Panc1 (cell line): Measurements from ENCODE around the gene TBCD. TPM values are rescaled to one million over a fixed set of nuclear protein-coding genes. Genes with fewer than 3 reads are reported as not detected.

Experiments used
- ATAC-seq: fragments of 200-7000 bp; cut with Tn5 transposase; 2 replicates; pipeline ENCODE4 v1.9.1; 2020; ENCODE audit warnings: mild to moderate bottlenecking, moderate library complexity
- BruUV-seq: library from RNA; stranded (reverse); fragments of 400-500 nt; replicated peaks from 2 replicates; lab custom pipeline; 2021; lab: Mats Ljungman, UMichigan
- CTCF ChIA-PET: fragments of 300-600 bp; sonication (Branson Sonifier 250); formaldehyde crosslinking; loops from one replicate; lab custom pipeline; 2022; ENCODE audit warnings: antibody characterized with exemption; lab: Charles Lee
- POLR2A ChIA-PET: fragments of 300-600 bp; sonication (Branson Sonifier 250); formaldehyde crosslinking; loops from one replicate; lab custom pipeline; 2022; ENCODE audit warnings: antibody characterized with exemption; lab: Charles Lee
- DNase-seq: peaks from one replicate; pipeline ENCODE4 v3.0.0-alpha.2; 2010; ENCODE audit warnings: low read depth, low spot score
- H3K27ac ChIP-seq: 2 replicates; pipeline ENCODE4 v1.5.1; 2011; ENCODE audit warnings: mild to moderate bottlenecking, low read length, inconsistent platforms
- H3K27me3 ChIP-seq: fragments of 200-500 bp; sonication (Bioruptor generic); 2 replicates; pipeline ENCODE4 v1.6.0; 2014; ENCODE audit warnings: low read length, inconsistent platforms; ENCODE audit not compliant: control insufficient read depth, insufficient read depth
- H3K36me3 ChIP-seq: fragments of 200-500 bp; sonication (Bioruptor generic); 2 replicates; pipeline ENCODE4 v1.5.1; 2014; ENCODE audit warnings: inconsistent platforms, mild to moderate bottlenecking, low read length, moderate library complexity; ENCODE audit not compliant: control insufficient read depth, insufficient read depth
- H3K4me1 ChIP-seq: 2 replicates; pipeline ENCODE4 v1.5.1; 2011; ENCODE audit warnings: inconsistent platforms, mild to moderate bottlenecking, low read length, moderate library complexity; ENCODE audit not compliant: control insufficient read depth, insufficient read depth
- H3K4me3 ChIP-seq, 2 experiments: 2 replicates each; pipeline ENCODE4 v1.5.1; 2011 to 2012; ENCODE audit warnings: low read depth in 2 of 2, low read length in 2 of 2, mild to moderate bottlenecking in 2 of 2, inconsistent platforms in 1 of 2, moderate library complexity in 1 of 2
- H3K9me3 ChIP-seq: fragments of 200-500 bp; sonication (Bioruptor generic); 2 replicates; pipeline ENCODE4 v1.5.1; 2014; ENCODE audit warnings: low read depth, mild to moderate bottlenecking, inconsistent platforms, low read length, moderate library complexity; ENCODE audit not compliant: control insufficient read depth, insufficient read depth
- CTCF ChIP-seq: fragments of 450-650 bp; IDR thresholded peaks from 2 replicates; pipeline ENCODE4 v1.5.1; 2017; ENCODE audit warnings: mild to moderate bottlenecking
- POLR2AphosphoS5 ChIP-seq: IDR thresholded peaks from 2 replicates; pipeline ENCODE4 v1.6.1; 2012; ENCODE audit warnings: mild to moderate bottlenecking, low read depth, low read length, moderate library complexity
- REST ChIP-seq, 2 experiments: IDR thresholded peaks; 2 replicates each; pipeline ENCODE4 v1.6.1; 2011 to 2012; ENCODE audit warnings: low read depth in 2 of 2, control low read depth in 1 of 2, low read length in 1 of 2, mild to moderate bottlenecking in 1 of 2, moderate library complexity in 1 of 2; ENCODE audit not compliant: insufficient read depth in 1 of 2
- SIN3A ChIP-seq: IDR thresholded peaks from 2 replicates; pipeline ENCODE4 v1.6.1; 2012; ENCODE audit warnings: low read depth, mild to moderate bottlenecking, low read length, moderate library complexity, borderline replicate concordance; ENCODE audit not compliant: insufficient read depth
- TCF7L2 ChIP-seq: IDR thresholded peaks from 2 replicates; pipeline ENCODE4 v1.6.1; 2011; ENCODE audit warnings: mild to moderate bottlenecking, low read depth, low read length, inconsistent platforms
- in situ Hi-C: cut with HindIII; loops from 2 replicates; pipeline ENCODE4 v1.10.0; 2016; ENCODE audit warnings: low sequenced_read_pairs, low pct_unique_long_range_greater_than_20kb
- intact Hi-C: fragments of 100-400 bp; cut with micrococcal nuclease; formaldehyde crosslinking; loops from one replicate; pipeline ENCODE4 v1.10.0; 2022; ENCODE audit not compliant: unreplicated experiment
- total RNA-seq: library from RNA; stranded (reverse); gene quantifications from one replicate; pipeline ENCODE4 v1.2.1, GENCODE V29; 2021; ENCODE audit not compliant: unreplicated experiment

TBCD gene
- total RNA-seq, 1 experiment from 2014 or later, result 186 TPM

- ATAC-seq, result no peak
- Histone ChIP-seq H3K27me3 (no peaks in the 10 kb centered on the region), H3K9me3 (no peaks in the 10 kb centered on the region), H3K36me3 (no peaks in the 10 kb centered on the region), H3K4me3 (no peak overlapping the region), H3K4me1 (no peaks in the 10 kb centered on the region), H3K27ac (no peak overlapping the region)
- intact Hi-C loops, result no loop called here
- ChIA-PET CTCF (no interaction called here), POLR2A (no interaction called here)
- in situ Hi-C loops, result no loop called here
- DNase-seq, result no peak
- no TSS peak for BruUV-seq
- TF ChIP-seq POLR2AphosphoS5, result no peak
- TF ChIP-seq REST (IDR thresholded peaks at IDR 0.05; ENCODE audit: insufficient read depth in 1 of 2, low read depth in 2 of 2, low read length in 1 of 2), result no peak
- TF ChIP-seq TCF7L2, result no peak
- no peak for TF ChIP-seq CTCF
- TF ChIP-seq SIN3A, result no peak
Measured at GRCh38 chr17:82845163-82845807, 93.4 kb downstream of the TBCD start.

- POLR2A ChIA-PET, result no interaction called here
- Histone ChIP-seq H3K4me1 (no peaks in the 10 kb centered on the region), H3K27ac (no peak overlapping the region), H3K9me3 (no peaks in the 10 kb centered on the region), H3K27me3 (no peaks in the 10 kb centered on the region), H3K4me3 (no peak overlapping the region), H3K36me3 (no peaks in the 10 kb centered on the region)
- in situ Hi-C loops (no loop called here), intact Hi-C loops (no loop called here)
- no peak for TF ChIP-seq TCF7L2
- TF ChIP-seq CTCF, result no peak
- TF ChIP-seq POLR2AphosphoS5, result no peak
- TF ChIP-seq REST (IDR thresholded peaks at IDR 0.05; ENCODE audit: insufficient read depth in 1 of 2, low read depth in 2 of 2, low read length in 1 of 2), result no peak
- TF ChIP-seq SIN3A, result no peak
- no TSS peak for BruUV-seq
- DNase-seq (no peak), ATAC-seq (no peak)
- CTCF ChIA-PET, result no interaction called here
Measured at GRCh38 chr17:82846061-82846691, 94.3 kb downstream of the TBCD start.
